HEK293 (cell line): ENCODE data around the gene SMTNL1.

Experiments
- CTCF ChIA-PET: fragments of 350-600 bp; formaldehyde crosslinking; extraction: SDS; loops from one replicate; lab custom pipeline; 2021; ENCODE audit warnings: antibody characterized with exemption; lab: Yijun Ruan, JAX
- POLR2A ChIA-PET: fragments of 300-600 bp; formaldehyde crosslinking; extraction: SDS; loops from one replicate; lab custom pipeline; 2020; ENCODE audit warnings: antibody characterized with exemption, inconsistent platforms; lab: Yijun Ruan, JAX
- H3K27ac ChIP-seq: fragments of 200-500 bp; sonication (Bioruptor generic); 2 replicates; pipeline ENCODE4 v1.5.1; 2014; ENCODE audit warnings: low read depth, low read length, control low read depth, inconsistent platforms; ENCODE audit errors: extremely low read depth
- H3K36me3 ChIP-seq, 2 experiments: fragments of 200-500 bp in 1 of 2; sonication (Bioruptor generic) in 1 of 2; 1 replicate in 1 of 2; 2 replicates in 1 of 2; pipeline ENCODE4 v1.5.1; 2014 to 2017; ENCODE audit warnings: inconsistent platforms in 2 of 2, low read length in 2 of 2; ENCODE audit not compliant: control insufficient read depth in 2 of 2, insufficient read depth in 1 of 2
- H3K4me1 ChIP-seq: fragments of 200-500 bp; sonication (Bioruptor generic); 2 replicates; pipeline ENCODE4 v1.5.1; 2014; ENCODE audit warnings: mild to moderate bottlenecking, low read length, inconsistent platforms; ENCODE audit not compliant: control insufficient read depth, insufficient read depth
- H3K4me3 ChIP-seq: 2 replicates; pipeline ENCODE4 v1.5.1; 2011; ENCODE audit warnings: low read depth, mild to moderate bottlenecking, control low read depth, low read length, moderate library complexity
- H3K9me3 ChIP-seq: fragments of 200-500 bp; sonication (Bioruptor generic); 2 replicates; pipeline ENCODE4 v1.5.1; 2014; ENCODE audit warnings: low read depth, low read length, inconsistent platforms; ENCODE audit not compliant: control insufficient read depth, insufficient read depth
- GLIS1 ChIP-seq: fragments of 450-650 bp; formaldehyde crosslinking; IDR thresholded peaks from 2 replicates; pipeline ENCODE4 v1.5.1; 2016; ENCODE audit warnings: missing biosample characterization, missing genetic modification characterization
- KLF7 ChIP-seq: fragments of 450-650 bp; formaldehyde crosslinking; IDR thresholded peaks from 2 replicates; pipeline ENCODE4 v1.5.1; 2016; ENCODE audit warnings: missing biosample characterization, missing genetic modification characterization, borderline replicate concordance
- KLF8 ChIP-seq: fragments of 450-650 bp; formaldehyde crosslinking; IDR thresholded peaks from 2 replicates; pipeline ENCODE4 v1.5.1; 2016; ENCODE audit warnings: missing biosample characterization, missing genetic modification characterization
- MYNN ChIP-seq: fragments of 450-650 bp; formaldehyde crosslinking; IDR thresholded peaks from 2 replicates; pipeline ENCODE4 v1.5.1; 2016; ENCODE audit warnings: missing biosample characterization, missing genetic modification characterization, borderline replicate concordance
- PATZ1 ChIP-seq: fragments of 450-650 bp; formaldehyde crosslinking; IDR thresholded peaks from 2 replicates; pipeline ENCODE4 v1.5.1; 2016; ENCODE audit warnings: missing biosample characterization, missing genetic modification characterization
- SETDB1 ChIP-seq: IDR thresholded peaks from one replicate; pipeline ENCODE4 v1.6.1; 2017; ENCODE audit warnings: mild to moderate bottlenecking, low read length, moderate library complexity, mixed read lengths; ENCODE audit not compliant: insufficient read length
- SP3 ChIP-seq: fragments of 450-650 bp; formaldehyde crosslinking; IDR thresholded peaks from 2 replicates; pipeline ENCODE4 v1.5.1; 2016; ENCODE audit warnings: missing biosample characterization, missing genetic modification characterization
- TSHZ1 ChIP-seq: fragments of 450-650 bp; formaldehyde crosslinking; IDR thresholded peaks from 2 replicates; pipeline ENCODE4 v1.5.1; 2016; ENCODE audit warnings: missing biosample characterization, missing genetic modification characterization, borderline replicate concordance
- ZBTB10 ChIP-seq: fragments of 450-650 bp; formaldehyde crosslinking; IDR thresholded peaks from 2 replicates; pipeline ENCODE4 v1.5.1; 2016; ENCODE audit warnings: missing biosample characterization, missing genetic modification characterization
- ZBTB11 ChIP-seq: fragments of 450-650 bp; formaldehyde crosslinking; conservative IDR thresholded peaks from 2 replicates; pipeline ENCODE4 v1.5.1; 2016; ENCODE audit warnings: low read depth, missing biosample characterization, missing genetic modification characterization
- ZBTB21 ChIP-seq: fragments of 450-650 bp; formaldehyde crosslinking; IDR thresholded peaks from 2 replicates; pipeline ENCODE4 v1.5.1; 2017; ENCODE audit warnings: missing biosample characterization, missing genetic modification characterization
- ZEB2 ChIP-seq: fragments of 450-650 bp; formaldehyde crosslinking; IDR thresholded peaks from 2 replicates; pipeline ENCODE4 v1.5.1; 2016; ENCODE audit warnings: missing biosample characterization, missing genetic modification characterization
- ZNF2 ChIP-seq: fragments of 450-650 bp; formaldehyde crosslinking; IDR thresholded peaks from 2 replicates; pipeline ENCODE4 v1.5.1; 2016; ENCODE audit warnings: missing biosample characterization, missing genetic modification characterization
- ZNF214 ChIP-seq: fragments of 450-650 bp; formaldehyde crosslinking; IDR thresholded peaks from 2 replicates; pipeline ENCODE4 v1.5.1; 2017; ENCODE audit warnings: missing biosample characterization, mild to moderate bottlenecking, missing genetic modification characterization, borderline replicate concordance
- ZNF292 ChIP-seq: fragments of 450-650 bp; formaldehyde crosslinking; IDR thresholded peaks from 2 replicates; pipeline ENCODE4 v1.5.1; 2016; ENCODE audit warnings: low read depth, missing biosample characterization, missing genetic modification characterization, borderline replicate concordance
- ZNF37A ChIP-seq: fragments of 450-650 bp; IDR thresholded peaks from 2 replicates; pipeline ENCODE4 v1.5.1; 2018; ENCODE audit warnings: missing biosample characterization, missing genetic modification characterization
- ZNF404 ChIP-seq: fragments of 450-650 bp; formaldehyde crosslinking; IDR thresholded peaks from 2 replicates; pipeline ENCODE4 v1.5.1; 2017; ENCODE audit warnings: missing biosample characterization, missing genetic modification characterization
- ZNF433 ChIP-seq: fragments of 450-650 bp; formaldehyde crosslinking; IDR thresholded peaks from 2 replicates; pipeline ENCODE4 v1.5.1; 2016; ENCODE audit warnings: missing biosample characterization, missing genetic modification characterization, low read depth
- ZNF521 ChIP-seq: fragments of 450-650 bp; formaldehyde crosslinking; IDR thresholded peaks from 2 replicates; pipeline ENCODE4 v1.5.1; 2017; ENCODE audit warnings: missing biosample characterization, mild to moderate bottlenecking, missing genetic modification characterization
- ZNF558 ChIP-seq: fragments of 450-650 bp; formaldehyde crosslinking; IDR thresholded peaks from 2 replicates; pipeline ENCODE4 v1.5.1; 2016; ENCODE audit warnings: missing biosample characterization, missing genetic modification characterization
- ZNF600 ChIP-seq: fragments of 450-650 bp; formaldehyde crosslinking; IDR thresholded peaks from 2 replicates; pipeline ENCODE4 v1.5.1; 2016; ENCODE audit warnings: missing biosample characterization, missing genetic modification characterization
- ZNF623 ChIP-seq: fragments of 450-650 bp; formaldehyde crosslinking; IDR thresholded peaks from 2 replicates; pipeline ENCODE4 v1.5.1; 2016; ENCODE audit warnings: missing biosample characterization, missing genetic modification characterization
- ZNF692 ChIP-seq: fragments of 450-650 bp; formaldehyde crosslinking; IDR thresholded peaks from 2 replicates; pipeline ENCODE4 v1.5.1; 2016; ENCODE audit warnings: missing biosample characterization, missing genetic modification characterization
- ZSCAN16 ChIP-seq: fragments of 450-650 bp; formaldehyde crosslinking; IDR thresholded peaks from 2 replicates; pipeline ENCODE4 v1.5.1; 2016; ENCODE audit warnings: missing biosample characterization, missing genetic modification characterization

SMTNL1 gene

GRCh38 chr11:57514538-57515331 lies 22.7 kb upstream of the SMTNL1 start:
- Histone ChIP-seq H3K27ac (peak overlapping the region; percentile 11; the same call in 1 of the 2 replicates), H3K4me3 (peak overlapping the region; percentile 59), H3K36me3 (no peaks in the 10 kb centered on the region), H3K9me3 (no peaks in the 10 kb centered on the region), H3K4me1 (no peaks in the 10 kb centered on the region)
- ChIA-PET CTCF (interaction anchor here (0.5 to 6.7 kb wide), 9 partner anchors 13 to 1053 kb away, joined by 3 to 71 read pairs (median 4); no protein-coding TSS in a partner anchor), POLR2A (interaction anchor here (1.0 to 2.7 kb wide), 5 partner anchors 10 to 29 kb away, joined by 3 to 15 read pairs (median 4); no protein-coding TSS in a partner anchor)
- TF ChIP-seq ZBTB21 (tag by site-specific recombination) (no peak), ZNF404 (no peak), ZNF292 (tag by site-specific recombination) (no peak), ZNF558 (no peak), ZEB2 (0 out of 2 replicates have a peak, but pooled peaks have one; percentile 12), ZBTB10 (tag by site-specific recombination) (0 out of 2 replicates have a peak, but pooled peaks have one; percentile 22), ZNF600 (no peak), ZBTB11 (tag by site-specific recombination) (no peak), TSHZ1 (no peak), SETDB1 (no peak), MYNN (tag by site-specific recombination) (no peak), KLF7 (no peak), ZNF2 (tag by site-specific recombination) (no peak), ZNF623 (tag by site-specific recombination) (no peak), SP3 (peak; percentile 37; the same call in 1 of the 2 replicates), ZNF433 (no peak), ZSCAN16 (tag by site-specific recombination) (no peak), ZNF521 (tag by site-specific recombination) (no peak), GLIS1 (tag by site-specific recombination) (peak; percentile 66), ZNF37A (tag by site-specific recombination) (no peak), PATZ1 (tag by site-specific recombination) (peak; percentile 62; the same call in 1 of the 2 replicates), ZNF692 (no peak), KLF8 (tag by site-specific recombination) (peak; percentile 11; the same call in 1 of the 2 replicates), ZNF214 (no peak)
